ENCODE data around the gene LSM7.

Gene LSM7

GRCh38 chr19:2344381-2344870 lies 16.0 kb upstream of the LSM7 start:
- Histone ChIP-seq H3K36me3 (ENCODE audit: control insufficient read depth, insufficient read depth, low read length) (peaks cover 9% of the 10 kb centered on the region), H3K4me3 (ENCODE audit: insufficient read depth, low read depth, low read length, poor library complexity, severe bottlenecking) (no peak overlapping the region), H3K27ac (ENCODE audit: insufficient read depth, low read length, poor library complexity, severe bottlenecking) (no peak overlapping the region), H3K9me3 (ENCODE audit: control insufficient read depth, low read length) (no peaks in the 10 kb centered on the region), H3K27me3 (replicated peaks; ENCODE audit: control insufficient read depth, insufficient read depth, low read length, poor library complexity, severe bottlenecking) (no peaks in the 10 kb centered on the region), H3K4me1 (ENCODE audit: control insufficient read depth, insufficient read depth, low read length, poor library complexity, severe bottlenecking) (no peaks in the 10 kb centered on the region)
- DNase-seq = no peak

GRCh38 chr19:2343289-2343982 lies 15.1 kb upstream of the LSM7 start:
- H3K27me3 ChIP-seq (replicated peaks; ENCODE audit: control insufficient read depth, insufficient read depth, low read length, poor library complexity, severe bottlenecking) = no peaks in the 10 kb centered on the region
- H3K36me3 ChIP-seq (ENCODE audit: control insufficient read depth, insufficient read depth, low read length) = peaks cover 9% of the 10 kb centered on the region
- DNase-seq = no peak
- no peak overlapping the region for H3K27ac ChIP-seq (ENCODE audit: insufficient read depth, low read length, poor library complexity, severe bottlenecking)
- no peak overlapping the region for H3K4me3 ChIP-seq (ENCODE audit: insufficient read depth, low read depth, low read length, poor library complexity, severe bottlenecking)
- no peaks in the 10 kb centered on the region for H3K4me1 ChIP-seq (ENCODE audit: control insufficient read depth, insufficient read depth, low read length, poor library complexity, severe bottlenecking)
- no peaks in the 10 kb centered on the region for H3K9me3 ChIP-seq (ENCODE audit: control insufficient read depth, low read length)

GRCh38 chr19:2342656-2343288 lies 14.4 kb upstream of the LSM7 start:
- Histone ChIP-seq H3K27ac (ENCODE audit: insufficient read depth, low read length, poor library complexity, severe bottlenecking) (no peak overlapping the region), H3K4me1 (ENCODE audit: control insufficient read depth, insufficient read depth, low read length, poor library complexity, severe bottlenecking) (no peaks in the 10 kb centered on the region)

GRCh38 chr19:2341982-2342381 lies 13.6 kb upstream of the LSM7 start:
- no peak overlapping the region for H3K27ac ChIP-seq (ENCODE audit: insufficient read depth, low read length, poor library complexity, severe bottlenecking)
- no peaks in the 10 kb centered on the region for H3K27me3 ChIP-seq (replicated peaks; ENCODE audit: control insufficient read depth, insufficient read depth, low read length, poor library complexity, severe bottlenecking)
- H3K36me3 ChIP-seq (ENCODE audit: control insufficient read depth, insufficient read depth, low read length) = peaks cover 9% of the 10 kb centered on the region
- H3K4me1 ChIP-seq (ENCODE audit: control insufficient read depth, insufficient read depth, low read length, poor library complexity, severe bottlenecking) = no peaks in the 10 kb centered on the region
- DNase-seq = no peak
- no peaks in the 10 kb centered on the region for H3K9me3 ChIP-seq (ENCODE audit: control insufficient read depth, low read length)
- no peak overlapping the region for H3K4me3 ChIP-seq (ENCODE audit: insufficient read depth, low read depth, low read length, poor library complexity, severe bottlenecking)

More at GRCh38 chr19:2342656-2343288, 14.4 kb upstream of the LSM7 start:
- H3K36me3 ChIP-seq (ENCODE audit: control insufficient read depth, insufficient read depth, low read length) = peaks cover 9% of the 10 kb centered on the region
- H3K27me3 ChIP-seq (replicated peaks; ENCODE audit: control insufficient read depth, insufficient read depth, low read length, poor library complexity, severe bottlenecking) = no peaks in the 10 kb centered on the region
- no peak overlapping the region for H3K4me3 ChIP-seq (ENCODE audit: insufficient read depth, low read depth, low read length, poor library complexity, severe bottlenecking)
- H3K9me3 ChIP-seq (ENCODE audit: control insufficient read depth, low read length) = no peaks in the 10 kb centered on the region
- no peak for DNase-seq

GRCh38 chr19:2341244-2341751 lies 12.9 kb upstream of the LSM7 start:
- no peaks in the 10 kb centered on the region for H3K4me1 ChIP-seq (ENCODE audit: control insufficient read depth, insufficient read depth, low read length, poor library complexity, severe bottlenecking)
- no peaks in the 10 kb centered on the region for H3K27me3 ChIP-seq (replicated peaks; ENCODE audit: control insufficient read depth, insufficient read depth, low read length, poor library complexity, severe bottlenecking)
- no peak overlapping the region for H3K4me3 ChIP-seq (ENCODE audit: insufficient read depth, low read depth, low read length, poor library complexity, severe bottlenecking)
- no peaks in the 10 kb centered on the region for H3K9me3 ChIP-seq (ENCODE audit: control insufficient read depth, low read length)
- no peak for DNase-seq
- H3K36me3 ChIP-seq (ENCODE audit: control insufficient read depth, insufficient read depth, low read length) = peaks cover 9% of the 10 kb centered on the region
- no peak overlapping the region for H3K27ac ChIP-seq (ENCODE audit: insufficient read depth, low read length, poor library complexity, severe bottlenecking)

- peaks cover 9% of the 10 kb centered on the region for H3K36me3 ChIP-seq (ENCODE audit: control insufficient read depth, insufficient read depth, low read length)
- H3K27ac ChIP-seq (ENCODE audit: insufficient read depth, low read length, poor library complexity, severe bottlenecking) = no peak overlapping the region
Observed at GRCh38 chr19:2340496-2341243, 12.3 kb upstream of the LSM7 start.

GRCh38 chr19:2339644-2340310 lies 11.4 kb upstream of the LSM7 start:
- H3K27ac ChIP-seq (ENCODE audit: insufficient read depth, low read length, poor library complexity, severe bottlenecking) = no peak overlapping the region
- DNase-seq = no peak
- H3K4me3 ChIP-seq (ENCODE audit: insufficient read depth, low read depth, low read length, poor library complexity, severe bottlenecking) = no peak overlapping the region
- H3K36me3 ChIP-seq (ENCODE audit: control insufficient read depth, insufficient read depth, low read length) = peaks cover 9% of the 10 kb centered on the region
- H3K9me3 ChIP-seq (ENCODE audit: control insufficient read depth, low read length) = no peaks in the 10 kb centered on the region
- no peaks in the 10 kb centered on the region for H3K4me1 ChIP-seq (ENCODE audit: control insufficient read depth, insufficient read depth, low read length, poor library complexity, severe bottlenecking)
- H3K27me3 ChIP-seq (replicated peaks; ENCODE audit: control insufficient read depth, insufficient read depth, low read length, poor library complexity, severe bottlenecking) = no peaks in the 10 kb centered on the region

More at GRCh38 chr19:2340496-2341243, 12.3 kb upstream of the LSM7 start:
- Histone ChIP-seq H3K4me3 (ENCODE audit: insufficient read depth, low read depth, low read length, poor library complexity, severe bottlenecking) (no peak overlapping the region), H3K9me3 (ENCODE audit: control insufficient read depth, low read length) (no peaks in the 10 kb centered on the region), H3K4me1 (ENCODE audit: control insufficient read depth, insufficient read depth, low read length, poor library complexity, severe bottlenecking) (no peaks in the 10 kb centered on the region), H3K27me3 (replicated peaks; ENCODE audit: control insufficient read depth, insufficient read depth, low read length, poor library complexity, severe bottlenecking) (no peaks in the 10 kb centered on the region)
- DNase-seq = no peak

GRCh38 chr19:2338751-2339643 lies 10.6 kb upstream of the LSM7 start:
- Histone ChIP-seq H3K27me3 (replicated peaks; ENCODE audit: control insufficient read depth, insufficient read depth, low read length, poor library complexity, severe bottlenecking) (no peaks in the 10 kb centered on the region), H3K4me3 (ENCODE audit: insufficient read depth, low read depth, low read length, poor library complexity, severe bottlenecking) (no peak overlapping the region), H3K4me1 (ENCODE audit: control insufficient read depth, insufficient read depth, low read length, poor library complexity, severe bottlenecking) (no peaks in the 10 kb centered on the region), H3K9me3 (ENCODE audit: control insufficient read depth, low read length) (no peaks in the 10 kb centered on the region), H3K36me3 (ENCODE audit: control insufficient read depth, insufficient read depth, low read length) (peaks cover 9% of the 10 kb centered on the region), H3K27ac (ENCODE audit: insufficient read depth, low read length, poor library complexity, severe bottlenecking) (no peak overlapping the region)
- DNase-seq = no peak

GRCh38 chr19:2338055-2338615 lies 9.7 kb upstream of the LSM7 start:
- no peaks in the 10 kb centered on the region for H3K27me3 ChIP-seq (replicated peaks; ENCODE audit: control insufficient read depth, insufficient read depth, low read length, poor library complexity, severe bottlenecking)
- H3K4me1 ChIP-seq (ENCODE audit: control insufficient read depth, insufficient read depth, low read length, poor library complexity, severe bottlenecking) = no peaks in the 10 kb centered on the region
- no peak for DNase-seq
- no peak overlapping the region for H3K27ac ChIP-seq (ENCODE audit: insufficient read depth, low read length, poor library complexity, severe bottlenecking)
- H3K36me3 ChIP-seq (ENCODE audit: control insufficient read depth, insufficient read depth, low read length) = peaks cover 9% of the 10 kb centered on the region
- H3K4me3 ChIP-seq (ENCODE audit: insufficient read depth, low read depth, low read length, poor library complexity, severe bottlenecking) = no peak overlapping the region
- H3K9me3 ChIP-seq (ENCODE audit: control insufficient read depth, low read length) = no peaks in the 10 kb centered on the region
